Adrenal gland (tissue), 19 donors: ENCODE measurements around the gene DENND2A. TPM values are rescaled to one million over a fixed set of nuclear protein-coding genes. Genes with fewer than 3 reads are reported as not detected.

Experiments used
- DNase-seq, 7 donors: peaks; one replicate each; pipeline ENCODE4 v3.0.0-alpha.2; 2019 to 2020
- H3K27ac ChIP-seq, 5 donors: fragments of 200-600 bp; sonication (generic) in 4 of 5; 1 replicate in 3 of 5; 2 replicates in 2 of 5; pipeline versions ENCODE4 v1.5.1 to v1.8.0; 2016 to 2020; ENCODE audit warnings: mild to moderate bottlenecking in 1 of 5
- H3K27me3 ChIP-seq: fragments of 200-600 bp; 2 replicates; pipeline ENCODE4 v1.8.0; 2021
- H3K36me3 ChIP-seq, 2 donors: fragments of 200-600 bp; replicated peaks in 1 of 2; 1 replicate in 1 of 2; 2 replicates in 1 of 2; pipeline versions ENCODE4 v1.5.1 to v1.8.0; 2018 to 2022
- H3K4me1 ChIP-seq, 2 donors: fragments of 200-600 bp; replicated peaks in 1 of 2; 1 replicate in 1 of 2; 2 replicates in 1 of 2; pipeline versions ENCODE4 v1.5.1 to v1.8.0; 2018 to 2021
- H3K4me3 ChIP-seq, 4 donors: fragments of 200-600 bp; sonication (generic) in 3 of 4; one replicate each; pipeline ENCODE4 v1.5.1; 2016 to 2018
- H3K9me3 ChIP-seq, 3 donors: fragments of 200-600 bp; sonication (generic) in 1 of 3; replicated peaks in 1 of 3; 1 replicate in 2 of 3; 2 replicates in 1 of 3; pipeline versions ENCODE4 v1.5.1 to v1.8.0; 2016 to 2021
- CTCF ChIP-seq, 6 experiments: fragments of 450-650 bp in 4 of 6; fragments of 200-600 bp in 2 of 6; sonication (generic) in 1 of 6; IDR thresholded peaks; 1 replicate in 5 of 6; 2 replicates in 1 of 6; pipeline versions ENCODE4 v1.5.1 to v1.8.0; 2016 to 2021; ENCODE audit warnings: antibody characterized with exemption in 6 of 6, mild to moderate bottlenecking in 2 of 6, moderate library complexity in 1 of 6
- POLR2A ChIP-seq, 2 donors: fragments of 450-650 bp; IDR thresholded peaks; one replicate each; pipeline ENCODE4 v1.6.1; 2017; ENCODE audit warnings: antibody characterized with exemption in 2 of 2, mild to moderate bottlenecking in 2 of 2, moderate library complexity in 1 of 2
- WGBS, 4 donors: extraction: QIAGEN DNeasy Blood & Tissue Kit in 2 of 4; methylation state at CpG; one replicate each; pipeline versions ENCODE4 v1.1.5 to v1.1.7; 2013 to 2017; 5-methylcytosine and 5-hydroxymethylcytosine counted together
- intact Hi-C, 2 donors: fragments of 100-400 bp; cut with DNase I; formaldehyde crosslinking; loops; one replicate each; pipeline versions ENCODE4 v1.14.1 to v1.15.0; 2022 to 2023
- long read RNA-seq, 10 donors: library from polyadenylated mRNA in 3 of 10; unstranded in 2 of 10; stranded (forward) in 1 of 10; transcript quantifications; one replicate each; pipeline ENCODE4 v2.0.0 and lab custom pipeline, GENCODE V29; 2021 to 2026
- polyA plus RNA-seq, 3 donors: library from polyadenylated mRNA; stranded (reverse); fragments of 200-250 nt in 2 of 3; fragments of 350-450 nt in 1 of 3; fragmentation: Illumina TruSeq in 1 of 3; extraction: RNeasy Lipid Tissue Mini Kit (QIAGEN cat#74804) in 1 of 3; gene quantifications; one replicate each; pipeline ENCODE4 v1.2.3, GENCODE V29; 2013 to 2014
- total RNA-seq, 9 donors: library from RNA; depleted of rRNA in 4 of 9; stranded (reverse); fragments of >200 nt in 4 of 9; fragments of 120-200 nt in 1 of 9; fragmentation: NEBNext Ultra II Directional in 1 of 9; extraction: Animal tissue kit (Norgen Biotek cat#: 25700) in 1 of 9; gene quantifications; one replicate each; pipeline versions ENCODE4 v1.1.0 to v1.2.4, GENCODE V29; 2013 to 2023
- donor health status: healthy with polysubstance abuse.
- donor health status: Bipolar disorder and iron deficiency.
- donor health status: DM: yes; HTN: yes; CAD: no.
- donor health status: DM: no; HTN: no; CAD: no.
- donor health status: DM: no; HTN: no; CAD: no.
- donor health status: DM: yes; HTN: yes; CAD: no.

Gene DENND2A, protein sequence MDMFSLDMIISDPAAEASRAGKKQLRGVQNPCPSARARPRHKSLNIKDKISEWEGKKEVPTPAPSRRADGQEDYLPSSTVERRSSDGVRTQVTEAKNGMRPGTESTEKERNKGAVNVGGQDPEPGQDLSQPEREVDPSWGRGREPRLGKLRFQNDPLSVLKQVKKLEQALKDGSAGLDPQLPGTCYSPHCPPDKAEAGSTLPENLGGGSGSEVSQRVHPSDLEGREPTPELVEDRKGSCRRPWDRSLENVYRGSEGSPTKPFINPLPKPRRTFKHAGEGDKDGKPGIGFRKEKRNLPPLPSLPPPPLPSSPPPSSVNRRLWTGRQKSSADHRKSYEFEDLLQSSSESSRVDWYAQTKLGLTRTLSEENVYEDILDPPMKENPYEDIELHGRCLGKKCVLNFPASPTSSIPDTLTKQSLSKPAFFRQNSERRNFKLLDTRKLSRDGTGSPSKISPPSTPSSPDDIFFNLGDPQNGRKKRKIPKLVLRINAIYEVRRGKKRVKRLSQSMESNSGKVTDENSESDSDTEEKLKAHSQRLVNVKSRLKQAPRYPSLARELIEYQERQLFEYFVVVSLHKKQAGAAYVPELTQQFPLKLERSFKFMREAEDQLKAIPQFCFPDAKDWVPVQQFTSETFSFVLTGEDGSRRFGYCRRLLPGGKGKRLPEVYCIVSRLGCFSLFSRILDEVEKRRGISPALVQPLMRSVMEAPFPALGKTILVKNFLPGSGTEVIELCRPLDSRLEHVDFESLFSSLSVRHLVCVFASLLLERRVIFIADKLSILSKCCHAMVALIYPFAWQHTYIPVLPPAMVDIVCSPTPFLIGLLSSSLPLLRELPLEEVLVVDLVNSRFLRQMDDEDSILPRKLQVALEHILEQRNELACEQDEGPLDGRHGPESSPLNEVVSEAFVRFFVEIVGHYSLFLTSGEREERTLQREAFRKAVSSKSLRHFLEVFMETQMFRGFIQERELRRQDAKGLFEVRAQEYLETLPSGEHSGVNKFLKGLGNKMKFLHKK
- total RNA-seq (10 to 100 TPM in 1 of 9 donors, 1 to 10 TPM in 8; 4.1 to 10.9 (median 6.0) TPM), polyA plus RNA-seq (1 to 10 TPM; 3.0 to 8.4 (median 5.5) TPM)
- long read RNA-seq, donor 1, partial matches to known transcripts = 503 of 1,501 reads
- long read RNA-seq, donor 1, other reads (novel, unspliced or antisense) = 998 of 1,501 reads
- long read RNA-seq, donor 2 = 0 reads
- long read RNA-seq, donor 3 = 0 reads
- long read RNA-seq, donor 4 = 0 reads
- long read RNA-seq, donor 5, transcript DENND2A-209 (20 exons, 3,562 nt) = minor isoform, 6 of 26 reads
- long read RNA-seq, donor 5, transcript DENND2A-201 (19 exons, 3,735 nt) = major isoform, 7 of 26 reads
- long read RNA-seq, donor 5, partial matches to known transcripts = 1 of 26 reads
- long read RNA-seq, donor 5, other reads (novel, unspliced or antisense) = 11 of 26 reads
- long read RNA-seq, donor 6, partial matches to known transcripts = 2 of 4 reads
- long read RNA-seq, donor 6, other reads (novel, unspliced or antisense) = 1 of 4 reads
- long read RNA-seq, donor 7 = 0 reads
- long read RNA-seq, donor 8 = 0 reads
- long read RNA-seq, donor 9, partial matches to known transcripts = 471 of 1,177 reads
- long read RNA-seq, donor 9, other reads (novel, unspliced or antisense) = 705 of 1,177 reads
- long read RNA-seq, donor 10, partial matches to known transcripts = 0 of 2 reads
- long read RNA-seq, donor 10, other reads (novel, unspliced or antisense) = 0 of 2 reads

DNA sequence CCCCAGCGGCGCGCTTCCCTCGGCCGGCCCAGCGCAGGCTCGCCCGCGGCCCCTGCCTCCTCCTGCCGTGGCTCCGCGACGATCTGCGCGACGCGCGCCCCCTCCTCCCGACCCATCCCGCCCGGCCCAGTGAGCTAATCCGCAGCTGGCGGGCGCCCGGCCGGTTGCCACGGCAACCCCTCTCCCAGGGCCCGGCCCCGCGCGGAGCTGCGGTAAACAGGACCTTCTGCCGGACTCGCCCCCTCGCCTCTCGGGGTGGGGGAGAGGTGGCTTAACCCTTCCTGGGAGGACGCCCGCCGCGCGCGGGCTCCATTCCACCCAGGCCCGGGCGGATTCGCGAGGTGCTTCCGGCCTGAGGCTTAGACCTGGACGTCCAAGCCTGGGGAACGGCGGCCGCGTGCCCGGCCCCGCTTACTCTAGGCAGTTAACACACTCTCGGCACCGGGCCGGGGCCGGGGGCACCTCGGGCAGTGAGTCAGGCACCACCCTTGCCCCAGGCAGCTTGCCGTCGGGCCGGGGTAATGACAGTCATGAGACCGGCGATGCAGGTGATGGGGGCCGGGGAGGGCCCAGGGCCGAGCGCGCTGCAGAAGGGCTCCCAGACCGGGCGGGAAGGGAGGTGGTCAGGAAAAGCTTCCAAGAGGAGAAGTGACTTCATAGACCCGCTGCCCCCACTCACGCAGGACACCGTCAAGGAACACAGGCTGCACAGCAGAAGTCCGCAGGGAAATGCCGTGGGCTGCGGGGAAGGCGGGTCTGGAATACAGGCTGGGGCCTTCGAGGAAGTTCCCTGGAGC lies at the start of gene DENND2A:
DENND2A (minus strand) TSS at position 87 of the 797 bp plus-strand sequence. CDS start 38,416 bp downstream, outside the sequence.
- WGBS, 4 donors = 8 to 66% (median 33%) methylated on average over 7 to 72 of the region's 78 CpGs
- peak within 1 kb of the TSS in 4 of 5 donors; percentile 47 to 95 (median 70) for H3K27ac ChIP-seq
- DNase-seq = peak in 6 of 7 donors; percentile 31 to 70 (median 48)
- intact Hi-C loops = no loop called here
- H3K4me1 ChIP-seq = peaks cover 0 to 3% of the 10 kb centered on the region in 2 donors
- TF ChIP-seq POLR2A (IDR thresholded peaks at IDR 0.05) = no peak
- no peak for TF ChIP-seq CTCF (IDR thresholded peaks at IDR 0.05)
- peaks cover 10% of the 10 kb centered on the region for H3K27me3 ChIP-seq
- peak within 1 kb of the TSS in 2 of 4 donors; percentile 26 to 57 for H3K4me3 ChIP-seq
- H3K36me3 ChIP-seq = no peaks in the 10 kb centered on the region
- no peaks in the 10 kb centered on the region for H3K9me3 ChIP-seq

- H3K9me3 ChIP-seq = no peaks in the 10 kb centered on the region
- TF ChIP-seq CTCF (IDR thresholded peaks at IDR 0.05) (no peak), POLR2A (IDR thresholded peaks at IDR 0.05) (no peak)
- intact Hi-C loops = no loop called here
- DNase-seq = peak in 1 of 7 donors; percentile 4
- H3K36me3 ChIP-seq = no peaks in the 10 kb centered on the region
- WGBS, 4 donors = 92 to 95% (median 95%) methylated on average over 13 to 16 of the region's 16 CpGs
- H3K4me3 ChIP-seq = no peak overlapping the region
- no peak overlapping the region for H3K27ac ChIP-seq
- H3K27me3 ChIP-seq = no peaks in the 10 kb centered on the region
- H3K4me1 ChIP-seq = no peaks in the 10 kb centered on the region
These were observed 48.9 kb upstream of the DENND2A start for GRCh38 chr7:140689199-140690152.

GRCh38 chr7:140688341-140688740 lies 47.7 kb upstream of the DENND2A start:
- no peak for TF ChIP-seq POLR2A (IDR thresholded peaks at IDR 0.05)
- no peak for TF ChIP-seq CTCF (IDR thresholded peaks at IDR 0.05)
- no peaks in the 10 kb centered on the region for H3K4me1 ChIP-seq
- H3K27me3 ChIP-seq = no peaks in the 10 kb centered on the region
- H3K4me3 ChIP-seq = no peak overlapping the region
- WGBS, 4 donors = 93 to 97% (median 95%) methylated on average over 5 to 6 of the region's 6 CpGs
- H3K27ac ChIP-seq = no peak overlapping the region
- no peaks in the 10 kb centered on the region for H3K9me3 ChIP-seq
- intact Hi-C loops = no loop called here
- H3K36me3 ChIP-seq = no peaks in the 10 kb centered on the region
- no peak for DNase-seq
